IMR-90 (cell line): ENCODE measurements around the gene IL37. TPM values are rescaled to one million over a fixed set of nuclear protein-coding genes. Genes with fewer than 3 reads are reported as not detected.

Source experiments
- ATAC-seq: fragments of 200-7000 bp; cut with Tn5 transposase; 2 replicates; pipeline ENCODE4 v1.9.1; 2020; ENCODE audit warnings: low read depth, mild to moderate bottlenecking, moderate library complexity
- BruUV-seq: library from RNA; stranded (reverse); fragments of 400-500 nt; replicated peaks from 2 replicates; lab custom pipeline; 2021; lab: Mats Ljungman, UMichigan
- CTCF ChIA-PET: fragments of 300-600 bp; formaldehyde crosslinking; extraction: SDS; loops from one replicate; lab custom pipeline; 2021; ENCODE audit warnings: antibody characterized with exemption; lab: Yijun Ruan, JAX
- POLR2A ChIA-PET: fragments of 300-600 bp; sonication (Branson Sonifier 250); formaldehyde crosslinking; loops from one replicate; lab custom pipeline; 2022; ENCODE audit warnings: antibody characterized with exemption; ENCODE audit not compliant: unreplicated experiment; lab: Charles Lee
- DNase-seq: peaks from one replicate; pipeline ENCODE4 v3.0.0; 2013
- H2AFZ ChIP-seq: replicated peaks from 2 replicates; pipeline ENCODE3; 2013; ENCODE audit warnings: low read length, mild to moderate bottlenecking; ENCODE audit not compliant: poor library complexity
- H2AK5ac ChIP-seq: 2 replicates; pipeline ENCODE4 v1.6.1; 2013; ENCODE audit warnings: low read depth, low read length, inconsistent platforms
- H2AK9ac ChIP-seq: replicated peaks from 2 replicates; pipeline ENCODE3; 2013; ENCODE audit warnings: mild to moderate bottlenecking, low read depth, low read length, moderate library complexity; ENCODE audit not compliant: poor library complexity
- H2BK120ac ChIP-seq: 2 replicates; pipeline ENCODE4 v1.6.1; 2013; ENCODE audit warnings: low read depth, low read length, inconsistent platforms
- H2BK15ac ChIP-seq: 3 replicates; pipeline ENCODE4 v1.6.1; 2013; ENCODE audit warnings: low read depth, low read length, inconsistent platforms
- H2BK20ac ChIP-seq: 2 replicates; pipeline ENCODE4 v1.6.1; 2013; ENCODE audit warnings: low read depth, mild to moderate bottlenecking, inconsistent platforms, low read length, moderate library complexity
- H2BK5ac ChIP-seq: 2 replicates; pipeline ENCODE4 v1.6.1; 2013; ENCODE audit warnings: mild to moderate bottlenecking, low read depth, low read length, inconsistent platforms; ENCODE audit not compliant: poor library complexity, severe bottlenecking
- H3K14ac ChIP-seq: replicated peaks from 2 replicates; pipeline ENCODE4 v1.6.1; 2013; ENCODE audit warnings: low read depth, low read length, inconsistent platforms
- H3K18ac ChIP-seq: 2 replicates; pipeline ENCODE4 v1.6.1; 2013; ENCODE audit warnings: low read depth, low read length, control low read depth
- H3K23ac ChIP-seq: 2 replicates; pipeline ENCODE4 v1.6.1; 2013; ENCODE audit warnings: low read depth, low read length, inconsistent platforms
- H3K27ac ChIP-seq: 2 replicates; pipeline ENCODE4 v1.5.1; 2013; ENCODE audit warnings: mild to moderate bottlenecking, control low read depth, low read length; ENCODE audit not compliant: insufficient read depth
- H3K27me3 ChIP-seq: 2 replicates; pipeline ENCODE4 v1.6.1; 2013; ENCODE audit warnings: low read length; ENCODE audit not compliant: control insufficient read depth, insufficient read depth
- H3K36me3 ChIP-seq: 2 replicates; pipeline ENCODE4 v1.6.1; 2013; ENCODE audit warnings: low read length, mixed read lengths; ENCODE audit not compliant: control insufficient read depth, insufficient read depth
- H3K4ac ChIP-seq: 2 replicates; pipeline ENCODE4 v1.6.1; 2013; ENCODE audit warnings: low read depth, low read length, inconsistent platforms
- H3K4me1 ChIP-seq: 2 replicates; pipeline ENCODE4 v1.6.1; 2013; ENCODE audit warnings: low read length, mixed read lengths; ENCODE audit not compliant: control insufficient read depth, insufficient read depth
- H3K4me2 ChIP-seq: 2 replicates; pipeline ENCODE4 v1.6.1; 2013; ENCODE audit warnings: low read depth, mild to moderate bottlenecking, control low read depth, low read length, moderate library complexity
- H3K4me3 ChIP-seq: 2 replicates; pipeline ENCODE4 v1.5.1; 2013; ENCODE audit warnings: low read depth, mild to moderate bottlenecking, control low read depth, low read length, moderate library complexity; ENCODE audit not compliant: insufficient read depth
- H3K56ac ChIP-seq: 2 replicates; pipeline ENCODE4 v1.6.1; 2013; ENCODE audit warnings: low read length, inconsistent platforms; ENCODE audit not compliant: insufficient read depth; ENCODE audit errors: extremely low read depth
- H3K79me1 ChIP-seq, 2 experiments: 2 replicates each; pipeline ENCODE4 v1.6.1; 2013; ENCODE audit warnings: low read length in 2 of 2, inconsistent platforms in 1 of 2, low read depth in 1 of 2
- H3K9ac ChIP-seq: 2 replicates; pipeline ENCODE4 v1.6.1; 2013; ENCODE audit warnings: low read depth, low read length, control low read depth
- H3K9me1 ChIP-seq: 2 replicates; pipeline ENCODE4 v1.6.1; 2013; ENCODE audit warnings: low read length, inconsistent platforms; ENCODE audit not compliant: insufficient read depth
- H3K9me3 ChIP-seq: 2 replicates; pipeline ENCODE4 v1.6.1; 2013; ENCODE audit warnings: low read length; ENCODE audit not compliant: control insufficient read depth, insufficient read depth
- H4K20me1 ChIP-seq: 2 replicates; pipeline ENCODE4 v1.6.1; 2013; ENCODE audit warnings: low read length, inconsistent platforms; ENCODE audit not compliant: insufficient read depth
- H4K5ac ChIP-seq: 2 replicates; pipeline ENCODE4 v1.6.1; 2013; ENCODE audit warnings: mild to moderate bottlenecking, low read depth, low read length, control low read depth
- H4K8ac ChIP-seq, 2 experiments: 2 replicates each; pipeline ENCODE4 v1.6.1; 2013; ENCODE audit warnings: low read depth in 2 of 2, low read length in 2 of 2, control low read depth in 1 of 2, inconsistent platforms in 1 of 2
- H4K91ac ChIP-seq: 2 replicates; pipeline ENCODE4 v1.6.1; 2013; ENCODE audit warnings: low read depth, low read length, inconsistent platforms; ENCODE audit not compliant: insufficient read depth
- FOS ChIP-seq: fragments of 150-350 bp; IDR thresholded peaks from 2 replicates; pipeline ENCODE4 v1.6.1; 2016; ENCODE audit warnings: low read depth, low read length
- MAFK ChIP-seq: IDR thresholded peaks from 2 replicates; pipeline ENCODE4 v1.6.1; 2012; ENCODE audit warnings: low read depth, low read length, improper control_type of control experiment
- NFE2L2 ChIP-seq: fragments of 150-350 bp; IDR thresholded peaks from 2 replicates; pipeline ENCODE4 v1.6.1; 2016; ENCODE audit warnings: low read depth, mild to moderate bottlenecking, low read length
- POLR2A ChIP-seq: IDR thresholded peaks from 2 replicates; pipeline ENCODE4 v1.6.1; 2012; ENCODE audit warnings: mild to moderate bottlenecking, low read depth, low read length
- RAD21 ChIP-seq: IDR thresholded peaks from 2 replicates; pipeline ENCODE4 v1.6.1; 2012; ENCODE audit warnings: low read length, improper control_type of control experiment
- RFX5 ChIP-seq: IDR thresholded peaks from 2 replicates; pipeline ENCODE4 v1.8.0; 2012; ENCODE audit warnings: low read depth, mild to moderate bottlenecking, low read length, moderate library complexity
- SMC3 ChIP-seq: fragments of 150-350 bp; IDR thresholded peaks from 2 replicates; pipeline ENCODE4 v1.6.1; 2016; ENCODE audit warnings: low read depth, mild to moderate bottlenecking, antibody characterized with exemption, low read length, moderate library complexity
- WGBS, 2 experiments: methylation state at CpG; one replicate each; pipeline versions ENCODE4 v1.1.5 to v1.1.7; 2013; ENCODE audit warnings: missing lambda C conversion rate in 2 of 2; ENCODE audit not compliant: insufficient read length in 1 of 2; ENCODE audit errors: extremely low coverage in 2 of 2; 5-methylcytosine and 5-hydroxymethylcytosine counted together
- dilution Hi-C: fragments of 300-500 bp; cut with HindIII; formaldehyde crosslinking; loops from one replicate; pipeline ENCODE4 v1.14.3; 2018; ENCODE audit warnings: low sequenced_read_pairs; ENCODE audit not compliant: unreplicated experiment
- in situ Hi-C: fragments of 300-500 bp; cut with MboI; formaldehyde crosslinking; loops from 3 replicates; pipeline ENCODE4 v1.14.3; 2019; ENCODE audit warnings: low sequenced_read_pairs, inconsistent platforms, mixed read lengths
- intact Hi-C: fragments of 100-400 bp; cut with micrococcal nuclease; formaldehyde crosslinking; loops from 2 replicates; pipeline ENCODE4 v1.10.0; 2022
- polyA plus RNA-seq, 3 experiments: library from polyadenylated mRNA; depleted of rRNA; stranded (reverse); fragments of >200 nt; gene quantifications; 2 replicates each; pipeline ENCODE4 v1.2.3, GENCODE V29; 2012; ENCODE audit warnings: low replicate concordance in 1 of 3
- total RNA-seq: library from RNA; depleted of rRNA; stranded (reverse); fragments of >200 nt; gene quantifications from 2 replicates; pipeline ENCODE4 v1.2.3, GENCODE V29; 2012
- TF ChIP-seq, protein P1 (sequence below): conservative IDR thresholded peaks from 2 replicates; pipeline ENCODE4 v1.5.1; 2012; ENCODE audit warnings: mild to moderate bottlenecking, low read depth, low read length, improper control_type of control experiment

Gene IL37
- total and polyA plus RNA-seq, 2 of the 4 experiments (the other 2 are of a cell fraction): 0.15 TPM; not detected in 1

DNA sequence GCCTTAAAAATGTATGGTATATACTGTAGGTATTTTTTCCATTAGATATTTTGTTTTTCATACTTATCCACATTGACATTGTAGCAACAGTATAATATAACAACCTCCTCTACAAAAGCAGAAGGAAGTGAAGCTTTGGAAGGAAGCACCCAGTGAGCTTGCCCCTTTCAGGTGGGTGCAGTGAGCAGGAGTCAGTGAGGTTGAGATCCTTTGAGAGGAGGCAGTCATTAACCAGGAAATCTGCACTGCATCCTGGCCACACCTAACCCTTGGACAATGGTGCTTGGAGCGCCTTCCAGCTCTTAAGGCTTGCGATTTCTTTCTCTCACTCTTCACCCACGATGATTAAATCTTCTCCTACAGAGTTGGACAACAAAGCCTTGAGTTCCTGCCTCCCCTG lies 13.9 kb downstream of the IL37 start:
- dilution Hi-C loops (no loop called here), in situ Hi-C loops (no loop called here)
- ATAC-seq: no peak

More for the DNA sequence above, 13.9 kb downstream of the IL37 start:
- Histone ChIP-seq H3K56ac (no peak overlapping the region), H3K18ac (no peak overlapping the region), H3K36me3 (no peaks in the 10 kb centered on the region), H4K5ac (no peak overlapping the region), H2BK15ac (no peak overlapping the region), H4K91ac (no peak overlapping the region), H4K20me1 (no peaks in the 10 kb centered on the region), H3K14ac (no peak overlapping the region), H2BK5ac (no peak overlapping the region), H2AK9ac (no peak overlapping the region), H3K9ac (no peak overlapping the region), H4K8ac (no peak overlapping the region), H3K4me2 (no peak overlapping the region), H3K4ac (no peak overlapping the region), H3K27me3 (peaks cover 12% of the 10 kb centered on the region), H3K79me1 (no peaks in the 10 kb centered on the region), H3K9me3 (peaks cover 2% of the 10 kb centered on the region; the same call in 1 of the 2 replicates), H3K4me3 (no peak overlapping the region), H3K23ac (no peak overlapping the region), H2AK5ac (no peak overlapping the region), H2AFZ (no peak overlapping the region), H3K9me1 (no peaks in the 10 kb centered on the region), H3K4me1 (no peaks in the 10 kb centered on the region), H2BK120ac (no peak overlapping the region), H3K27ac (no peak overlapping the region), H2BK20ac (no peak overlapping the region)
- ChIA-PET POLR2A (no interaction called here), CTCF (no interaction called here)
- no peak for DNase-seq
- TF ChIP-seq RFX5 (no peak), NFE2L2 (no peak), MAFK (no peak), SMC3 (no peak), POLR2A (no peak), RAD21 (no peak), FOS (no peak)
- TF ChIP-seq, protein P1, sequence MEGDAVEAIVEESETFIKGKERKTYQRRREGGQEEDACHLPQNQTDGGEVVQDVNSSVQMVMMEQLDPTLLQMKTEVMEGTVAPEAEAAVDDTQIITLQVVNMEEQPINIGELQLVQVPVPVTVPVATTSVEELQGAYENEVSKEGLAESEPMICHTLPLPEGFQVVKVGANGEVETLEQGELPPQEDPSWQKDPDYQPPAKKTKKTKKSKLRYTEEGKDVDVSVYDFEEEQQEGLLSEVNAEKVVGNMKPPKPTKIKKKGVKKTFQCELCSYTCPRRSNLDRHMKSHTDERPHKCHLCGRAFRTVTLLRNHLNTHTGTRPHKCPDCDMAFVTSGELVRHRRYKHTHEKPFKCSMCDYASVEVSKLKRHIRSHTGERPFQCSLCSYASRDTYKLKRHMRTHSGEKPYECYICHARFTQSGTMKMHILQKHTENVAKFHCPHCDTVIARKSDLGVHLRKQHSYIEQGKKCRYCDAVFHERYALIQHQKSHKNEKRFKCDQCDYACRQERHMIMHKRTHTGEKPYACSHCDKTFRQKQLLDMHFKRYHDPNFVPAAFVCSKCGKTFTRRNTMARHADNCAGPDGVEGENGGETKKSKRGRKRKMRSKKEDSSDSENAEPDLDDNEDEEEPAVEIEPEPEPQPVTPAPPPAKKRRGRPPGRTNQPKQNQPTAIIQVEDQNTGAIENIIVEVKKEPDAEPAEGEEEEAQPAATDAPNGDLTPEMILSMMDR: no peak
- intact Hi-C loops: no loop called here
- no CpG with 5 or more reads among the region's 3 CpGs for WGBS, 2 experiments
- BruUV-seq: no TSS peak
